Heart left ventricle (tissue), 13 donors: Measurements from ENCODE around the gene SEC61G.

Experiments used
- CTCF ChIP-seq, 12 donors: fragments of 200-600 bp; sonication (generic) in 4 of 12; IDR thresholded peaks; one replicate each; pipeline versions ENCODE4 v1.5.0 to v1.8.0; 2018 to 2022; ENCODE audit warnings: antibody characterized with exemption in 12 of 12, mild to moderate bottlenecking in 5 of 12
- POLR2A ChIP-seq, 2 donors: fragments of 450-650 bp; IDR thresholded peaks; one replicate each; pipeline ENCODE4 v1.6.1; 2017; ENCODE audit warnings: antibody characterized with exemption in 2 of 2, mild to moderate bottlenecking in 2 of 2, moderate library complexity in 2 of 2
- donor health status: ischemic (EF 13 %, LVEDD 7.1; RV severe dilation, severe dysfunction).
- donor health status: DM: no; HTN: yes; CAD: no.
- donor health status: DM: no; HTN: no; CAD: no.
- donor health status: ischemic (EF 25% LVEDD 6.9; RV normal size, moderate dysfunction).
- donor health status: ischemic (EF 25% LVEDD 5.7; RV mildly dilated, moderate dysfunction).
- donor health status: ischemic (EF 35%, LVEDD 5.7; RV mildly dilated, moderate dysfunction).
- donor health status: nonischemic (EF 11% LVEDD 7.7; RV severe dilation, severe dysfunction).
- donor health status: DM: yes; HTN: yes; CAD: no.
- donor health status: PGD.
- donor health status: ischemic (EF 29% LVEDD 5.4; RV normal size, mild dysfunction).
- donor health status: nonischemic (EF 23%, LVEDD 6.1; RV moderate dilation, normal function).

- no peak for TF ChIP-seq CTCF (IDR thresholded peaks at IDR 0.05)
- TF ChIP-seq POLR2A (IDR thresholded peaks at IDR 0.05): no peak
Observed at GRCh38 chr7:54705436-54705835, 53.6 kb downstream of the SEC61G start.
